ENCODE measurements around the gene SNAPC1. TPM values are rescaled to one million over a fixed set of nuclear protein-coding genes. Genes with fewer than 3 reads are reported as not detected.

Gene SNAPC1
- total and polyA plus RNA-seq, 10 of the 15 experiments (the other 5 are each of a cell fraction or from before 2014, with no cell fraction given), result 4.5 to 12.0 (median 7.4) TPM

- DNase-seq (ENCODE audit: low read depth, low spot score), result no peak
- 16% methylated on average over 5 of the region's 5 CpGs for WGBS (ENCODE audit: insufficient coverage, insufficient replicate concordance, low lambda C conversion rate, missing lambda C conversion rate)
- Histone ChIP-seq H3K9me3 (replicated peaks; ENCODE audit: control insufficient read depth, insufficient read depth, low read length) (no peaks in the 10 kb centered on the region; the same call in 2 of the 3 replicates), H2AFZ (ENCODE audit: control insufficient read depth, low read depth, low read length) (no peak overlapping the region), H3K4me3 (no peak overlapping the region), H3K27ac (ENCODE audit: control insufficient read depth, insufficient read depth) (no peak overlapping the region), H3K79me2 (ENCODE audit: control insufficient read depth, insufficient read depth, low read length) (no peaks in the 10 kb centered on the region), H3K27me3 (replicated peaks in 1 of 2; ENCODE audit: control insufficient read depth in 2 of 2, insufficient read depth in 2 of 2, low read length in 1 of 2) (no peaks in the 10 kb centered on the region), H3K4me2 (ENCODE audit: control insufficient read depth, insufficient read depth) (no peak overlapping the region), H3K9ac (ENCODE audit: control insufficient read depth, insufficient read depth, low read length) (no peak overlapping the region), H3K4me1 (ENCODE audit: control insufficient read depth, insufficient read depth, low read length) (no peaks in the 10 kb centered on the region; the same call in 1 of the 2 replicates), H4K20me1 (ENCODE audit: control insufficient read depth, insufficient read depth) (no peaks in the 10 kb centered on the region), H3K36me3 (ENCODE audit: control insufficient read depth in 2 of 2, insufficient read depth in 2 of 2, low read length in 1 of 2) (no peaks in the 10 kb centered on the region)
- ChIA-PET SMC1A (ENCODE audit: uncharacterized antibody, unreplicated experiment) (interaction anchor here (0.8 to 3.7 kb wide), 12 partner anchors 37 to 386 kb away, joined by 3 to 56 read pairs (median 12); partner anchors contain the start of gene SNAPC1), CTCF (interaction anchor here (0.7 to 3.5 kb wide), 26 partner anchors 12 to 556 kb away, joined by 3 to 72 read pairs (median 10); no protein-coding TSS in a partner anchor), RAD21 (ENCODE audit: unreplicated experiment) (interaction anchor here (1.3 to 3.4 kb wide), 15 partner anchors 16 to 570 kb away, joined by 3 to 57 read pairs (median 12); partner anchors contain the start of gene SNAPC1), POLR2A (no interaction called here)
- no peak for TF ChIP-seq SMARCA5 (IDR thresholded peaks at IDR 0.05)
- TF ChIP-seq HDAC2 (IDR thresholded peaks at IDR 0.05), result no peak
- no peak for TF ChIP-seq RFX5 (IDR thresholded peaks at IDR 0.05; ENCODE audit: low read depth, low read length)
- no peak for TF ChIP-seq GATAD2B (conservative IDR thresholded peaks at IDR 0.05; ENCODE audit: low read depth)
- no peak for TF ChIP-seq ZNF687 (IDR thresholded peaks at IDR 0.05)
- no peak for TF ChIP-seq ZNF217 (IDR thresholded peaks at IDR 0.05)
- TF ChIP-seq RAD51 (IDR thresholded peaks at IDR 0.05), result no peak
- no peak for TF ChIP-seq FOXM1 (IDR thresholded peaks at IDR 0.05; ENCODE audit: low read depth, low read length)
- no peak for TF ChIP-seq ZSCAN29 (IDR thresholded peaks at IDR 0.05)
- no peak for TF ChIP-seq SUZ12 (IDR thresholded peaks at IDR 0.05; ENCODE audit: unreplicated experiment)
- no peak for TF ChIP-seq NR2C1 (IDR thresholded peaks at IDR 0.05)
- no TSS peak for BruUV-seq (replicated peaks)
- no peak for FAIRE-seq
- no peak for ATAC-seq
- intact Hi-C loops (cut with micrococcal nuclease; ENCODE audit: unreplicated experiment), result loop anchor here (5.0 kb wide), 3 partner anchors 361 to 571 kb away; no protein-coding TSS in a partner anchor
- in situ Hi-C loops (cut with MboI), result loop anchor here (5.0 kb wide), 2 partner anchors 376 to 541 kb away; no protein-coding TSS in a partner anchor
These were observed 76.5 kb downstream of the SNAPC1 start for GRCh38 chr14:61838661-61839245.

Data from GM12878 (cell line).